HepG2 (cell line): Measurements from ENCODE around the gene NT5M. TPM values are rescaled to one million over a fixed set of nuclear protein-coding genes. Genes with fewer than 3 reads are reported as not detected.

Experiments used
- ATAC-seq: fragments of 200-7000 bp; cut with Tn5 transposase; 3 replicates; pipeline ENCODE4 v1.9.1; 2020; ENCODE audit warnings: mild to moderate bottlenecking, moderate library complexity
- BruUV-seq: library from RNA; stranded (reverse); fragments of 400-500 nt; replicated peaks from 2 replicates; lab custom pipeline; 2021; lab: Mats Ljungman, UMichigan
- CTCF ChIA-PET: fragments of 300-600 bp; formaldehyde crosslinking; extraction: SDS; loops from one replicate; lab custom pipeline; 2021; ENCODE audit warnings: low total read pairs, inconsistent platforms, low intra/inter-chr PET ratio; lab: Yijun Ruan, JAX
- POLR2A ChIA-PET: fragments of 350-600 bp; sonication (Branson Sonifier 250); formaldehyde crosslinking; loops from one replicate; lab custom pipeline; 2020; ENCODE audit warnings: antibody characterized with exemption, inconsistent platforms; lab: Yijun Ruan, JAX
- DNase-seq: peaks from one replicate; pipeline ENCODE4 v3.0.0-alpha.2; 2015; ENCODE audit warnings: low spot score
- FAIRE-seq: peaks from 3 replicates; lab custom pipeline; 2011; peaks lifted over from hg19 to GRCh38; lab: Jason Lieb, UNC
- H2AFZ ChIP-seq: one replicate; pipeline ENCODE4 v1.6.1; 2011; ENCODE audit warnings: low read length, inconsistent platforms
- H3K27ac ChIP-seq: fragments of 300-600 bp; 3 replicates; pipeline ENCODE4 v1.8.0; 2011; ENCODE audit warnings: mixed run types, mild to moderate bottlenecking, mixed read lengths, low read length, inconsistent platforms; ENCODE audit not compliant: insufficient read depth; ENCODE audit errors: extremely low read length
- H3K27me3 ChIP-seq, 2 experiments: fragments of 200-600 bp in 1 of 2; 2 replicates in 1 of 2; 3 replicates in 1 of 2; pipeline versions ENCODE4 v1.6.0 to v1.8.0; 2011; ENCODE audit warnings: low read length in 2 of 2, mild to moderate bottlenecking in 2 of 2, moderate library complexity in 2 of 2, inconsistent platforms in 1 of 2; ENCODE audit not compliant: insufficient read depth in 2 of 2, control insufficient read depth in 1 of 2
- H3K36me3 ChIP-seq, 2 experiments: fragments of 200-600 bp in 1 of 2; replicated peaks in 1 of 2; 2 replicates in 1 of 2; 3 replicates in 1 of 2; pipeline versions ENCODE4 v1.5.1 to v1.8.0; 2011; ENCODE audit warnings: low read length in 2 of 2, inconsistent platforms in 1 of 2; ENCODE audit not compliant: insufficient read depth in 2 of 2, control insufficient read depth in 1 of 2
- H3K4me1 ChIP-seq: 2 replicates; pipeline ENCODE4 v1.5.1; 2012; ENCODE audit warnings: low read length, inconsistent platforms; ENCODE audit not compliant: insufficient read depth
- H3K4me2 ChIP-seq: 2 replicates; pipeline ENCODE4 v1.6.0; 2011; ENCODE audit warnings: low read depth, low read length, inconsistent platforms
- H3K4me3 ChIP-seq, 3 experiments: fragments of 200-600 bp in 1 of 3; sonication (generic), shearing (Covaris generic) in 1 of 3; replicated peaks in 1 of 3; 2 replicates each; pipeline ENCODE4 v1.5.1; 2011 to 2016; ENCODE audit warnings: low read length in 3 of 3, inconsistent platforms in 2 of 3, low read depth in 2 of 3, mild to moderate bottlenecking in 2 of 3, control low read depth in 1 of 3, mixed read lengths in 1 of 3; ENCODE audit not compliant: insufficient read depth in 1 of 3
- H3K79me2 ChIP-seq: one replicate; pipeline ENCODE4 v1.6.1; 2011; ENCODE audit warnings: low read length, inconsistent platforms; ENCODE audit not compliant: insufficient read depth
- H3K9ac ChIP-seq: 2 replicates; pipeline ENCODE4 v1.6.0; 2011; ENCODE audit warnings: mild to moderate bottlenecking, low read depth, low read length, inconsistent platforms; ENCODE audit not compliant: insufficient read depth
- H3K9me3 ChIP-seq: 2 replicates; pipeline ENCODE4 v1.5.1; 2012; ENCODE audit warnings: mild to moderate bottlenecking, low read length
- H4K20me1 ChIP-seq: 2 replicates; pipeline ENCODE4 v1.6.0; 2011; ENCODE audit warnings: inconsistent platforms, mild to moderate bottlenecking, low read length, moderate library complexity; ENCODE audit not compliant: insufficient read depth
- ELF4 ChIP-seq: sonication (generic); formaldehyde crosslinking; IDR thresholded peaks from 2 replicates; pipeline ENCODE4 v1.5.0; 2020; ENCODE audit warnings: missing genetic modification reagents, mild to moderate bottlenecking, moderate library complexity, borderline replicate concordance
- FOSL2 ChIP-seq: sonication (generic); formaldehyde crosslinking; IDR thresholded peaks from 2 replicates; pipeline ENCODE4 v1.4.0; 2020; ENCODE audit warnings: missing genetic modification reagents
- JUN ChIP-seq: sonication (generic); formaldehyde crosslinking; IDR thresholded peaks from 2 replicates; pipeline ENCODE4 v1.4.0; 2020; ENCODE audit warnings: mild to moderate bottlenecking, missing genetic modification reagents
- NRL ChIP-seq: sonication (generic); formaldehyde crosslinking; IDR thresholded peaks from 2 replicates; pipeline ENCODE4 v1.5.0; 2020; ENCODE audit warnings: missing genetic modification reagents, mild to moderate bottlenecking, moderate library complexity, borderline replicate concordance
- SALL1 ChIP-seq: sonication (generic); formaldehyde crosslinking; IDR thresholded peaks from 2 replicates; pipeline ENCODE4 v1.8.0; 2022; ENCODE audit warnings: mild to moderate bottlenecking, missing genetic modification reagents
- ZNF160 ChIP-seq: sonication (generic); formaldehyde crosslinking; IDR thresholded peaks from 2 replicates; pipeline ENCODE4 v1.8.0; 2022; ENCODE audit warnings: mild to moderate bottlenecking, inconsistent platforms, missing genetic modification reagents
- ZNF564 ChIP-seq: sonication (generic); formaldehyde crosslinking; IDR thresholded peaks from 2 replicates; pipeline ENCODE4 v1.8.1; 2023; ENCODE audit warnings: mild to moderate bottlenecking, missing genetic modification reagents
- ZNF670 ChIP-seq: sonication (generic); formaldehyde crosslinking; IDR thresholded peaks from 2 replicates; pipeline ENCODE4 v1.8.0; 2022; ENCODE audit warnings: mild to moderate bottlenecking, missing genetic modification reagents, borderline replicate concordance
- ZSCAN22 ChIP-seq: sonication (generic); formaldehyde crosslinking; IDR thresholded peaks from 2 replicates; pipeline ENCODE4 v1.4.0; 2020; ENCODE audit warnings: mild to moderate bottlenecking, missing genetic modification reagents
- WGBS: methylation state at CpG from one replicate; pipeline ENCODE4 v1.1.6; 2017; ENCODE audit warnings: low lambda C conversion rate; 5-methylcytosine and 5-hydroxymethylcytosine counted together
- in situ Hi-C: cut with HindIII; loops from 2 replicates; pipeline ENCODE4 v1.10.0; 2017; ENCODE audit warnings: low pct_unique_long_range_greater_than_20kb; ENCODE audit not compliant: extremely low pct_ligation_motif_present
- intact Hi-C: fragments of 100-400 bp; cut with micrococcal nuclease; formaldehyde crosslinking; loops from one replicate; pipeline ENCODE4 v1.10.0; 2022; ENCODE audit not compliant: unreplicated experiment
- polyA plus RNA-seq, 8 experiments: library from polyadenylated mRNA; depleted of rRNA in 3 of 8; stranded (reverse) in 7 of 8; unstranded in 1 of 8; fragments of >200 nt; fragmentation: Illumina TruSeq in 4 of 8; extraction: Trizol in 4 of 8; gene quantifications; 2 replicates each; pipeline versions ENCODE4 v1.2.1 to v1.2.3, GENCODE V29; 2011 to 2016; ENCODE audit warnings: low read depth in 4 of 8, missing spikeins in 1 of 8, mixed read lengths in 1 of 8; ENCODE audit not compliant: insufficient read depth in 1 of 8
- total RNA-seq, 5 experiments: library from RNA; depleted of rRNA; stranded (reverse); fragments of >200 nt; fragmentation: Illumina TruSeq; extraction: Trizol; gene quantifications; 2 replicates each; pipeline ENCODE4 v1.2.3, GENCODE V29; 2016; ENCODE audit warnings: low read depth in 1 of 5
- TF ChIP-seq, protein P1 (sequence below): sonication (generic); formaldehyde crosslinking; IDR thresholded peaks from 2 replicates; pipeline ENCODE4 v1.4.0; 2020; ENCODE audit warnings: missing genetic modification reagents
- TF ChIP-seq, protein P2 (sequence below): sonication (generic); formaldehyde crosslinking; conservative IDR thresholded peaks from 2 replicates; pipeline ENCODE4 v1.8.1; 2023; ENCODE audit warnings: missing genetic modification reagents
- TF ChIP-seq, protein P3 (sequence below): sonication (generic); formaldehyde crosslinking; conservative IDR thresholded peaks from 2 replicates; pipeline ENCODE4 v1.4.0; 2020; ENCODE audit warnings: missing genetic modification reagents
- TF ChIP-seq, protein P4 (sequence below): sonication (generic); formaldehyde crosslinking; IDR thresholded peaks from 2 replicates; pipeline ENCODE4 v1.4.0; 2020; ENCODE audit warnings: missing genetic modification reagents, borderline replicate concordance

The NT5M gene
- total and polyA plus RNA-seq, 2 of the 13 experiments (the other 11 are each of a cell fraction or from before 2014, with no cell fraction given), result 0.55 to 0.78 TPM

GRCh38 chr17:17350491-17351355, 47.5 kb downstream of the NT5M start (continued):
- TF ChIP-seq, protein P1, sequence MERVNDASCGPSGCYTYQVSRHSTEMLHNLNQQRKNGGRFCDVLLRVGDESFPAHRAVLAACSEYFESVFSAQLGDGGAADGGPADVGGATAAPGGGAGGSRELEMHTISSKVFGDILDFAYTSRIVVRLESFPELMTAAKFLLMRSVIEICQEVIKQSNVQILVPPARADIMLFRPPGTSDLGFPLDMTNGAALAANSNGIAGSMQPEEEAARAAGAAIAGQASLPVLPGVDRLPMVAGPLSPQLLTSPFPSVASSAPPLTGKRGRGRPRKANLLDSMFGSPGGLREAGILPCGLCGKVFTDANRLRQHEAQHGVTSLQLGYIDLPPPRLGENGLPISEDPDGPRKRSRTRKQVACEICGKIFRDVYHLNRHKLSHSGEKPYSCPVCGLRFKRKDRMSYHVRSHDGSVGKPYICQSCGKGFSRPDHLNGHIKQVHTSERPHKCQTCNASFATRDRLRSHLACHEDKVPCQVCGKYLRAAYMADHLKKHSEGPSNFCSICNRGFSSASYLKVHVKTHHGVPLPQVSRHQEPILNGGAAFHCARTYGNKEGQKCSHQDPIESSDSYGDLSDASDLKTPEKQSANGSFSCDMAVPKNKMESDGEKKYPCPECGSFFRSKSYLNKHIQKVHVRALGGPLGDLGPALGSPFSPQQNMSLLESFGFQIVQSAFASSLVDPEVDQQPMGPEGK, result 0 out of 2 replicates have a peak, but pooled peaks have one; percentile 25
- TF ChIP-seq ZSCAN22 (CRISPR knock-in tag), result peak; percentile 84
- TF ChIP-seq NRL (CRISPR knock-in tag), result 0 out of 2 replicates have a peak, but pooled peaks have one; percentile 28
- TF ChIP-seq, protein P2, sequence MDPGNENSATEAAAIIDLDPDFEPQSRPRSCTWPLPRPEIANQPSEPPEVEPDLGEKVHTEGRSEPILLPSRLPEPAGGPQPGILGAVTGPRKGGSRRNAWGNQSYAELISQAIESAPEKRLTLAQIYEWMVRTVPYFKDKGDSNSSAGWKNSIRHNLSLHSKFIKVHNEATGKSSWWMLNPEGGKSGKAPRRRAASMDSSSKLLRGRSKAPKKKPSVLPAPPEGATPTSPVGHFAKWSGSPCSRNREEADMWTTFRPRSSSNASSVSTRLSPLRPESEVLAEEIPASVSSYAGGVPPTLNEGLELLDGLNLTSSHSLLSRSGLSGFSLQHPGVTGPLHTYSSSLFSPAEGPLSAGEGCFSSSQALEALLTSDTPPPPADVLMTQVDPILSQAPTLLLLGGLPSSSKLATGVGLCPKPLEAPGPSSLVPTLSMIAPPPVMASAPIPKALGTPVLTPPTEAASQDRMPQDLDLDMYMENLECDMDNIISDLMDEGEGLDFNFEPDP, result no peak
- 0 out of 2 replicates have a peak, but pooled peaks have one; percentile 19 for TF ChIP-seq SALL1 (CRISPR knock-in tag)
- TF ChIP-seq, all 625 proteins: peak for 8

DNA sequence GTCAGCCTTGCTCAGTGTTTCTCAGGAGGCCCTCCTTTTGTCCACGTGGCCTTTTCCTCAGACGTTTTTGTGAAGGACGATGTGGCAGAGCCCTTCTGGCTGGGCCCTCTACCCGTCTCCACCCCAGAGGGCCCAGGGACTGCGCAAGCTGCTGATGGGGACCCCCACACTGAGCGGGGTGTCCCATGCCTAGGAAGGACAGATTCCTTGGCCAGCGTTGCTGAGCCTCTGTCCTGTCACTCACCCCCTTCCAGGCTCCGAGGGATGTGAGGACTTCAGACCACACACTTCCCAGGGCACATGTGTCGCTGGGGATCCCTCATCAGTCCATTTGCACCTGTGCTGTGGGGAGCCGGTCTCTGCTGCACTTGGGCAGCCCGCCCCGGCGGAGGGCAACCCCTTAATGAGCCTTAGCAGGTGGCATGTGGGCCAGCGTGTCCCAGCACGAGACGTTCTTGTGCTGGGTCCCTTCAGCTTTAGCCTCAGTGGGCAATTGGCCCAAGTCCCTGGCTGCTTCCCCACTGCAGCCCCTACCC, 48.3 kb downstream of the NT5M start:
- 55% methylated on average over 7 of the region's 16 CpGs for WGBS
- no peaks in the 10 kb centered on the region for H3K9me3 ChIP-seq
- H4K20me1 ChIP-seq, result no peaks in the 10 kb centered on the region
- no peak overlapping the region; a peak in 1 of 6 replicates for H3K4me3 ChIP-seq
- FAIRE-seq, result no peak
- in situ Hi-C loops, result no loop called here
- no TSS peak for BruUV-seq
- intact Hi-C loops, result no loop called here
- no peaks in the 10 kb centered on the region for H3K36me3 ChIP-seq
- H3K4me1 ChIP-seq, result peaks cover 74% of the 10 kb centered on the region
- no peak overlapping the region for H2AFZ ChIP-seq
- no peak for ATAC-seq
- CTCF ChIA-PET, result no interaction called here
- no peak overlapping the region for H3K27ac ChIP-seq
- peaks cover 0 to 37% of the 10 kb centered on the region in 2 experiments; a peak in 4 of 5 replicates for H3K27me3 ChIP-seq
- POLR2A ChIA-PET, result interaction anchor here (4.1 kb wide), 1 partner anchor 145 kb away, joined by 15 read pairs; the partner anchor contains the start of gene RASD1
- H3K9ac ChIP-seq, result no peak overlapping the region
- H3K79me2 ChIP-seq, result no peaks in the 10 kb centered on the region
- peak overlapping the region; percentile 33; the same call in 1 of the 2 replicates for H3K4me2 ChIP-seq
- DNase-seq, result no peak
- TF ChIP-seq FOSL2 (CRISPR knock-in tag), result no peak
- no peak for TF ChIP-seq ZNF564 (CRISPR knock-in tag)
- TF ChIP-seq JUN (CRISPR knock-in tag), result no peak
- TF ChIP-seq, protein P3, sequence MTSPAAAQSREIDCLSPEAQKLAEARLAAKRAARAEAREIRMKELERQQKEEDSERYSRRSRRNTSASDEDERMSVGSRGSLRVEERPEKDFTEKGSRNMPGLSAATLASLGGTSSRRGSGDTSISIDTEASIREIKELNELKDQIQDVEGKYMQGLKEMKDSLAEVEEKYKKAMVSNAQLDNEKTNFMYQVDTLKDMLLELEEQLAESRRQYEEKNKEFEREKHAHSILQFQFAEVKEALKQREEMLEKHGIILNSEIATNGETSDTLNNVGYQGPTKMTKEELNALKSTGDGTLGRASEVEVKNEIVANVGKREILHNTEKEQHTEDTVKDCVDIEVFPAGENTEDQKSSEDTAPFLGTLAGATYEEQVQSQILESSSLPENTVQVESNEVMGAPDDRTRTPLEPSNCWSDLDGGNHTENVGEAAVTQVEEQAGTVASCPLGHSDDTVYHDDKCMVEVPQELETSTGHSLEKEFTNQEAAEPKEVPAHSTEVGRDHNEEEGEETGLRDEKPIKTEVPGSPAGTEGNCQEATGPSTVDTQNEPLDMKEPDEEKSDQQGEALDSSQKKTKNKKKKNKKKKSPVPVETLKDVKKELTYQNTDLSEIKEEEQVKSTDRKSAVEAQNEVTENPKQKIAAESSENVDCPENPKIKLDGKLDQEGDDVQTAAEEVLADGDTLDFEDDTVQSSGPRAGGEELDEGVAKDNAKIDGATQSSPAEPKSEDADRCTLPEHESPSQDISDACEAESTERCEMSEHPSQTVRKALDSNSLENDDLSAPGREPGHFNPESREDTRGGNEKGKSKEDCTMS (CRISPR knock-in tag), result no peak
- TF ChIP-seq ZNF670 (CRISPR knock-in tag), result no peak
- TF ChIP-seq, protein P4, sequence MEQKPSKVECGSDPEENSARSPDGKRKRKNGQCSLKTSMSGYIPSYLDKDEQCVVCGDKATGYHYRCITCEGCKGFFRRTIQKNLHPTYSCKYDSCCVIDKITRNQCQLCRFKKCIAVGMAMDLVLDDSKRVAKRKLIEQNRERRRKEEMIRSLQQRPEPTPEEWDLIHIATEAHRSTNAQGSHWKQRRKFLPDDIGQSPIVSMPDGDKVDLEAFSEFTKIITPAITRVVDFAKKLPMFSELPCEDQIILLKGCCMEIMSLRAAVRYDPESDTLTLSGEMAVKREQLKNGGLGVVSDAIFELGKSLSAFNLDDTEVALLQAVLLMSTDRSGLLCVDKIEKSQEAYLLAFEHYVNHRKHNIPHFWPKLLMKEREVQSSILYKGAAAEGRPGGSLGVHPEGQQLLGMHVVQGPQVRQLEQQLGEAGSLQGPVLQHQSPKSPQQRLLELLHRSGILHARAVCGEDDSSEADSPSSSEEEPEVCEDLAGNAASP (CRISPR knock-in tag), result no peak
- TF ChIP-seq ZNF160 (CRISPR knock-in tag), result no peak
- TF ChIP-seq ELF4 (CRISPR knock-in tag), result no peak
